IMR-90 (cell line): ENCODE results near the gene PGA5.
"Not testable (repeated sequence)": the region's sequence is repeated elsewhere in the genome, so short reads cannot be mapped to it uniquely, and the experiment has no call there.

Experiments
- CEBPB ChIP-seq: IDR thresholded peaks from 2 replicates; pipeline ENCODE4 v1.6.1; 2012; ENCODE audit warnings: low read depth, low read length, improper control_type of control experiment
- CHD1 ChIP-seq: IDR thresholded peaks from 2 replicates; pipeline ENCODE4 v1.6.1; 2012; ENCODE audit warnings: low read depth, low read length, improper control_type of control experiment
- CTCF ChIP-seq: conservative IDR thresholded peaks from 2 replicates; pipeline ENCODE4 v1.5.1; 2012; ENCODE audit warnings: mild to moderate bottlenecking, low read depth, low read length, improper control_type of control experiment
- ELK1 ChIP-seq: fragments of 150-350 bp; IDR thresholded peaks from 2 replicates; pipeline ENCODE4 v1.6.1; 2016; ENCODE audit warnings: low read depth, mild to moderate bottlenecking, low read length, moderate library complexity, borderline replicate concordance
- MAZ ChIP-seq: IDR thresholded peaks from 2 replicates; pipeline ENCODE4 v1.6.1; 2012; ENCODE audit warnings: low read depth, mild to moderate bottlenecking, low read length, improper control_type of control experiment, moderate library complexity, borderline replicate concordance
- NFE2L2 ChIP-seq: fragments of 150-350 bp; IDR thresholded peaks from 2 replicates; pipeline ENCODE4 v1.6.1; 2016; ENCODE audit warnings: low read depth, mild to moderate bottlenecking, low read length
- POLR2A ChIP-seq: IDR thresholded peaks from 2 replicates; pipeline ENCODE4 v1.6.1; 2012; ENCODE audit warnings: mild to moderate bottlenecking, low read depth, low read length
- RAD21 ChIP-seq: IDR thresholded peaks from 2 replicates; pipeline ENCODE4 v1.6.1; 2012; ENCODE audit warnings: low read length, improper control_type of control experiment
- SMC3 ChIP-seq: fragments of 150-350 bp; IDR thresholded peaks from 2 replicates; pipeline ENCODE4 v1.6.1; 2016; ENCODE audit warnings: low read depth, mild to moderate bottlenecking, antibody characterized with exemption, low read length, moderate library complexity
- USF2 ChIP-seq: fragments of 150-350 bp; IDR thresholded peaks from 2 replicates; pipeline ENCODE4 v1.6.1; 2017; ENCODE audit warnings: mild to moderate bottlenecking, antibody characterized with exemption, low read length, low read depth

- not testable (repeated sequence) for TF ChIP-seq SMC3, NFE2L2, CTCF, USF2, RAD21, CHD1, MAZ, POLR2A, CEBPB, ELK1
Measured at GRCh38 chr11:61222047-61222446, 18.9 kb upstream of the PGA5 start, which contains the start of gene PGA4.
